Ascending aorta (tissue), 2 donors: ENCODE results near the gene CRB2. TPM values are rescaled to one million over a fixed set of nuclear protein-coding genes. Genes with fewer than 3 reads are reported as not detected.
"Not testable (repeated sequence)": the region's sequence is repeated elsewhere in the genome, so short reads cannot be mapped to it uniquely, and the experiment has no call there.

ENCODE experiments used
- DNase-seq, 2 donors: peaks; one replicate each; pipeline ENCODE4 v3.0.0-alpha.2; 2019; ENCODE audit warnings: low spot score in 2 of 2
- H3K27ac ChIP-seq, 2 donors: fragments of 200-600 bp; sonication (generic); one replicate each; pipeline ENCODE4 v1.5.1; 2016 to 2017; ENCODE audit warnings: mild to moderate bottlenecking in 1 of 2
- H3K27me3 ChIP-seq: fragments of 200-600 bp; sonication (generic); one replicate; pipeline ENCODE4 v1.5.1; 2017
- H3K36me3 ChIP-seq, 2 donors: fragments of 200-600 bp; sonication (generic); one replicate each; pipeline ENCODE4 v1.5.1; 2016
- H3K4me1 ChIP-seq, 2 donors: fragments of 200-600 bp; sonication (generic); one replicate each; pipeline ENCODE4 v1.5.1; 2016 to 2017; ENCODE audit warnings: mild to moderate bottlenecking in 1 of 2
- H3K4me3 ChIP-seq, 2 donors: fragments of 200-600 bp; sonication (generic); one replicate each; pipeline ENCODE4 v1.5.1; 2016 to 2017; ENCODE audit warnings: mild to moderate bottlenecking in 1 of 2
- H3K9me3 ChIP-seq, 2 donors: fragments of 200-600 bp; sonication (generic); one replicate each; pipeline ENCODE4 v1.5.1; 2016
- CTCF ChIP-seq, 3 experiments: fragments of 200-600 bp in 2 of 3; fragments of 450-650 bp in 1 of 3; sonication (generic) in 2 of 3; IDR thresholded peaks; one replicate each; pipeline ENCODE4 v1.5.1; 2016 to 2019; ENCODE audit warnings: antibody characterized with exemption in 3 of 3, mild to moderate bottlenecking in 1 of 3, moderate library complexity in 1 of 3
- intact Hi-C: fragments of 100-400 bp; cut with DNase I; formaldehyde crosslinking; loops from one replicate; pipeline ENCODE4 v1.15.1; 2023
- total RNA-seq: library from RNA; depleted of rRNA; stranded (reverse); fragments of >200 nt; gene quantifications from one replicate; pipeline ENCODE4 v1.1.0, GENCODE V29; 2016

The CRB2 gene
- total RNA-seq, 1 donor from 2014 or later: not detected

GRCh38 chr9:123392802-123393201 is 36.8 kb downstream of the CRB2 start:
- H3K36me3 ChIP-seq: no peaks in the 10 kb centered on the region
- DNase-seq: no peak
- no peak for TF ChIP-seq CTCF (IDR thresholded peaks at IDR 0.05)
- no peaks in the 10 kb centered on the region for H3K27me3 ChIP-seq
- H3K27ac ChIP-seq: no peak overlapping the region
- H3K4me1 ChIP-seq: no peaks in the 10 kb centered on the region
- H3K4me3 ChIP-seq: no peak overlapping the region
- intact Hi-C loops: no loop called here
- no peaks in the 10 kb centered on the region for H3K9me3 ChIP-seq

- Histone ChIP-seq H3K27ac (no peak overlapping the region), H3K36me3 (no peaks in the 10 kb centered on the region), H3K27me3 (no peaks in the 10 kb centered on the region), H3K4me1 (no peaks in the 10 kb centered on the region), H3K4me3 (no peak overlapping the region), H3K9me3 (no peaks in the 10 kb centered on the region)
- TF ChIP-seq CTCF (IDR thresholded peaks at IDR 0.05): no peak
- no peak for DNase-seq
- intact Hi-C loops: no loop called here
Observed at GRCh38 chr9:123394291-123395235, 38.6 kb downstream of the CRB2 start.

GRCh38 chr9:123395276-123395688 is 39.3 kb downstream of the CRB2 start:
- Histone ChIP-seq H3K36me3 (no peaks in the 10 kb centered on the region), H3K4me1 (no peaks in the 10 kb centered on the region), H3K27me3 (no peaks in the 10 kb centered on the region), H3K27ac (no peak overlapping the region), H3K4me3 (no peak overlapping the region), H3K9me3 (no peaks in the 10 kb centered on the region)
- TF ChIP-seq CTCF (IDR thresholded peaks at IDR 0.05): no peak
- DNase-seq: no peak
- intact Hi-C loops: no loop called here

GRCh38 chr9:123395689-123396511 is 39.9 kb downstream of the CRB2 start:
- no peak overlapping the region for H3K27ac ChIP-seq
- no peaks in the 10 kb centered on the region for H3K4me1 ChIP-seq
- no peak overlapping the region for H3K4me3 ChIP-seq
- no peak for TF ChIP-seq CTCF (IDR thresholded peaks at IDR 0.05)
- DNase-seq: no peak
- H3K27me3 ChIP-seq: no peaks in the 10 kb centered on the region
- H3K36me3 ChIP-seq: no peaks in the 10 kb centered on the region
- intact Hi-C loops: no loop called here
- H3K9me3 ChIP-seq: no peaks in the 10 kb centered on the region

- no peaks in the 10 kb centered on the region for H3K27me3 ChIP-seq
- no peak for TF ChIP-seq CTCF (IDR thresholded peaks at IDR 0.05)
- H3K4me1 ChIP-seq: no peaks in the 10 kb centered on the region
- intact Hi-C loops: no loop called here
- H3K9me3 ChIP-seq: no peaks in the 10 kb centered on the region
- DNase-seq: no peak
- no peak overlapping the region for H3K27ac ChIP-seq
- H3K4me3 ChIP-seq: no peak overlapping the region
- no peaks in the 10 kb centered on the region for H3K36me3 ChIP-seq
Observed at GRCh38 chr9:123397975-123398374, 42.0 kb downstream of the CRB2 start.

GRCh38 chr9:123398938-123399337 is 42.9 kb downstream of the CRB2 start:
- H3K4me1 ChIP-seq, intact Hi-C loops, DNase-seq, H3K4me3 ChIP-seq, H3K36me3 ChIP-seq, H3K9me3 ChIP-seq, H3K27ac ChIP-seq, H3K27me3 ChIP-seq: not testable (repeated sequence)
